ENCODE data around the gene ABHD4. TPM values are rescaled to one million over a fixed set of nuclear protein-coding genes. Genes with fewer than 3 reads are reported as not detected.
A peak's percentile ranks its signal among the peaks of the same experiment; 100 is the strongest.

ABHD4 gene
- total RNA-seq, 4 donors from 2014 or later = 28.1 to 51.4 (median 42.8) TPM

GRCh38 chr14:22656226-22656625, 58.1 kb downstream of the ABHD4 start:
- H3K36me3 ChIP-seq = no peaks in the 10 kb centered on the region
- H3K27ac ChIP-seq = no peak overlapping the region
- H3K27me3 ChIP-seq = no peaks in the 10 kb centered on the region
- DNase-seq = no peak
- H3K4me3 ChIP-seq = no peak overlapping the region
- TF ChIP-seq CTCF (IDR thresholded peaks at IDR 0.05) (no peak), POLR2A (IDR thresholded peaks at IDR 0.05) (no peak)
- H3K4me1 ChIP-seq = no peaks in the 10 kb centered on the region
- no peaks in the 10 kb centered on the region for H3K9me3 ChIP-seq

GRCh38 chr14:22656945-22657731, 59.0 kb downstream of the ABHD4 start:
- TF ChIP-seq CTCF (IDR thresholded peaks at IDR 0.05) (no peak), POLR2A (IDR thresholded peaks at IDR 0.05) (no peak)
- DNase-seq = no peak
- no peaks in the 10 kb centered on the region for H3K27me3 ChIP-seq
- no peak overlapping the region for H3K4me3 ChIP-seq
- H3K36me3 ChIP-seq = no peaks in the 10 kb centered on the region
- no peak overlapping the region for H3K27ac ChIP-seq
- H3K4me1 ChIP-seq = no peaks in the 10 kb centered on the region
- H3K9me3 ChIP-seq = no peaks in the 10 kb centered on the region

- no peaks in the 10 kb centered on the region for H3K36me3 ChIP-seq
- no peak for DNase-seq
- no peak overlapping the region for H3K4me3 ChIP-seq
- no peak overlapping the region for H3K27ac ChIP-seq
- TF ChIP-seq CTCF (IDR thresholded peaks at IDR 0.05) (peak in 3 of 6 experiments; percentile 35 to 46 (median 45)), POLR2A (IDR thresholded peaks at IDR 0.05) (no peak)
- no peaks in the 10 kb centered on the region for H3K4me1 ChIP-seq
- H3K9me3 ChIP-seq = no peaks in the 10 kb centered on the region
- no peaks in the 10 kb centered on the region for H3K27me3 ChIP-seq
These were observed 59.8 kb downstream of the ABHD4 start for GRCh38 chr14:22657861-22658260.

GRCh38 chr14:22658946-22659345, 60.8 kb downstream of the ABHD4 start:
- Histone ChIP-seq H3K4me1 (no peaks in the 10 kb centered on the region), H3K9me3 (no peaks in the 10 kb centered on the region), H3K27me3 (no peaks in the 10 kb centered on the region), H3K27ac (no peak overlapping the region), H3K4me3 (no peak overlapping the region), H3K36me3 (no peaks in the 10 kb centered on the region)
- TF ChIP-seq POLR2A (IDR thresholded peaks at IDR 0.05) = no peak
- no peak for TF ChIP-seq CTCF (IDR thresholded peaks at IDR 0.05)
- no peak for DNase-seq

- Histone ChIP-seq H3K4me1 (no peaks in the 10 kb centered on the region), H3K4me3 (no peak overlapping the region), H3K27me3 (no peaks in the 10 kb centered on the region), H3K36me3 (no peaks in the 10 kb centered on the region), H3K27ac (no peak overlapping the region), H3K9me3 (no peaks in the 10 kb centered on the region)
- no peak for TF ChIP-seq POLR2A (IDR thresholded peaks at IDR 0.05)
- TF ChIP-seq CTCF (IDR thresholded peaks at IDR 0.05) = no peak
- DNase-seq = no peak
These were observed 62.6 kb downstream of the ABHD4 start for GRCh38 chr14:22660654-22661053.

Other genes with a start within 250 kb of the ABHD4 start
- 100 to 1,000 TPM in 2 of 4 donors, 10 to 100 TPM in 2; 52.0 to 173 (median 123) TPM for gene DAD1, start 9.1 kb upstream of the ABHD4 start, total RNA-seq
- gene OR6J1, start 46.1 kb downstream of the ABHD4 start, total RNA-seq = under 1 TPM in 1 of 4 donors, not detected in 3; 0.18 TPM
- 100 to 1,000 TPM in 2 of 4 donors, 10 to 100 TPM in 2; 73.6 to 115 (median 90.4) TPM for gene OXA1L, start 168.4 kb downstream of the ABHD4 start, total RNA-seq
- 100 to 1,000 TPM in 3 of 4 donors, 10 to 100 TPM in 1; 30.5 to 787 (median 367) TPM for gene SLC7A7, start 217.1 kb downstream of the ABHD4 start, total RNA-seq
- gene MRPL52, start 231.6 kb downstream of the ABHD4 start, total RNA-seq = 100 to 1,000 TPM in 1 of 4 donors, 10 to 100 TPM in 3; 30.3 to 114 (median 52.9) TPM
- gene MMP14, start 238.3 kb downstream of the ABHD4 start, total RNA-seq = 100 to 1,000 TPM in 1 of 4 donors, 10 to 100 TPM in 3; 63.0 to 116 (median 82.9) TPM

All from Peyer's patch (tissue), 4 donors.